Activated naive CD8-positive, alpha-beta T cell (primary cell): ENCODE measurements around the gene SLC36A1.

Experiments used
- H3K27ac Mint-ChIP-seq: one replicate; pipeline ENCODE4 v1.8.0; 2021; ENCODE audit warnings: mixed read lengths
- H3K27me3 Mint-ChIP-seq: one replicate; pipeline ENCODE4 v1.8.0; 2021; ENCODE audit warnings: mixed read lengths
- H3K36me3 Mint-ChIP-seq: one replicate; pipeline ENCODE4 v1.8.0; 2021; ENCODE audit warnings: mixed read lengths
- H3K4me1 Mint-ChIP-seq: one replicate; pipeline ENCODE4 v1.8.0; 2021; ENCODE audit warnings: low read depth, mixed read lengths
- H3K4me3 Mint-ChIP-seq: one replicate; pipeline ENCODE4 v1.8.0; 2021; ENCODE audit warnings: mild to moderate bottlenecking, mixed read lengths
- H3K9me3 Mint-ChIP-seq: one replicate; pipeline ENCODE4 v1.8.0; 2021; ENCODE audit warnings: low read depth, mixed read lengths

Gene SLC36A1

DNA sequence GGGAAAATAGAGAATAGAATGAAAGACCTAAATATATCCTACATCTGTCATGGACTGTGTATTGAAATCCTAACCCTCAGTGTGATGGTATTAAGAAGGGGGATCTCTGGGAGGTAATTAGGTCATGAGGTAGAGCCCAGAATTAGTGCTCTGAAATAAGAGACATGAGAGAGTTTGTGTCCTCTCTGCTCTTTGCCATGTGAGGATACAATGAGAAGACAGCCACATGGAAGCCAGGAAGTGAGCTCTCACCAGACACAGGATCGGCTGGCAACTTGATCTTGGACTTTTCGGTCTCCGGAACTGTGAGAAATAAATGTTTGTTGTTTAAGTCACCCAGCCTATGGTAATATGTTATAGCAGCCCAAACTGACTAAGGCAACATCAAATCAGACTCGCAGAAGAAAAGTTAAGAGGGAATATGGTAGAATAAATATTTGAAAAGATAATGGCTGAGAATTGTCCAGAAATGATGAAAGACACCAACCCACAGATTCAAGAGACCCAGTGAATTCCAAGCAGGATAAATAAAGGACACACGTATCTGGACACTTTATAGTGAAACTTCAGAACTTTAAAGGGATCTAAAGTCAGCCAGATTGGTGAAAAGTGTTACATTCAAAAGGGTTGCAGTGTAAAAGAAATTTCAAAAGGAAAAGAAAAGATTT lies 12.7 kb upstream of the SLC36A1 start:
- Mint-ChIP-seq H3K9me3 (no peaks in the 10 kb centered on the region), H3K36me3 (no peaks in the 10 kb centered on the region), H3K4me1 (no peaks in the 10 kb centered on the region), H3K27me3 (peaks cover 5% of the 10 kb centered on the region), H3K4me3 (no peak overlapping the region), H3K27ac (no peak overlapping the region)

- H3K4me1 Mint-ChIP-seq: peaks cover 18% of the 10 kb centered on the region
- peak overlapping the region; percentile 90 for H3K27ac Mint-ChIP-seq
- H3K4me3 Mint-ChIP-seq: peak overlapping the region; percentile 94
- H3K9me3 Mint-ChIP-seq: no peaks in the 10 kb centered on the region
- peaks cover 9% of the 10 kb centered on the region for H3K27me3 Mint-ChIP-seq
- peaks cover 3% of the 10 kb centered on the region for H3K36me3 Mint-ChIP-seq
These were observed 909 bp downstream of the SLC36A1 start for GRCh38 chr5:151448038-151448985.

DNA sequence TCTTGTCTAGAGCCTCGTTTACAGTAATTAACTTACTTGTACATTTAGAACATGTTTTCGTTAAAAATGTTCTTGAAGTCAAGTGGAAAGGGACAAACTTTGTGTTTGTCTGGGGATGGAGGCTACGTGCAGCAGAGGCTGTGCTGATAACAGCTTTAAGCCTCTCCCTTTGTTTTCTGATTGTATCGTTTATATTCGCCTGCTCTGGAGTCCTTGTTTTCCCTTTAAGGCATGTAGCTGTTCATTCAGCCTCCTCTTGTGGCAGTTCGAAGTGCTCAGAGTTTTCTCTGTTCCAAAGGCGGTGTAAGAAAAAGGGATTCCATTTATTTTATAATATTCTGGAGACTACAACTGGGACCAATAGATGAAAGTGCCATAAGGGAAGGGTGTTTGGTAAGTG lies 1.9 kb downstream of the SLC36A1 start:
- peak overlapping the region; percentile 94 for H3K4me3 Mint-ChIP-seq
- no peaks in the 10 kb centered on the region for H3K9me3 Mint-ChIP-seq
- H3K4me1 Mint-ChIP-seq: peaks cover 18% of the 10 kb centered on the region
- H3K27me3 Mint-ChIP-seq: peaks cover 5% of the 10 kb centered on the region
- H3K36me3 Mint-ChIP-seq: peaks cover 3% of the 10 kb centered on the region
- H3K27ac Mint-ChIP-seq: no peak overlapping the region

GRCh38 chr5:151449839-151450238 lies 2.4 kb downstream of the SLC36A1 start:
- H3K4me1 Mint-ChIP-seq: peaks cover 18% of the 10 kb centered on the region
- no peak overlapping the region for H3K27ac Mint-ChIP-seq
- peaks cover 3% of the 10 kb centered on the region for H3K36me3 Mint-ChIP-seq
- peaks cover 5% of the 10 kb centered on the region for H3K27me3 Mint-ChIP-seq
- H3K4me3 Mint-ChIP-seq: no peak overlapping the region
- H3K9me3 Mint-ChIP-seq: no peaks in the 10 kb centered on the region

GRCh38 chr5:151450605-151451004 lies 3.2 kb downstream of the SLC36A1 start:
- no peaks in the 10 kb centered on the region for H3K9me3 Mint-ChIP-seq
- H3K4me3 Mint-ChIP-seq: no peak overlapping the region
- peaks cover 18% of the 10 kb centered on the region for H3K4me1 Mint-ChIP-seq
- H3K36me3 Mint-ChIP-seq: peaks cover 3% of the 10 kb centered on the region
- peaks cover 3% of the 10 kb centered on the region for H3K27me3 Mint-ChIP-seq
- no peak overlapping the region for H3K27ac Mint-ChIP-seq

DNA sequence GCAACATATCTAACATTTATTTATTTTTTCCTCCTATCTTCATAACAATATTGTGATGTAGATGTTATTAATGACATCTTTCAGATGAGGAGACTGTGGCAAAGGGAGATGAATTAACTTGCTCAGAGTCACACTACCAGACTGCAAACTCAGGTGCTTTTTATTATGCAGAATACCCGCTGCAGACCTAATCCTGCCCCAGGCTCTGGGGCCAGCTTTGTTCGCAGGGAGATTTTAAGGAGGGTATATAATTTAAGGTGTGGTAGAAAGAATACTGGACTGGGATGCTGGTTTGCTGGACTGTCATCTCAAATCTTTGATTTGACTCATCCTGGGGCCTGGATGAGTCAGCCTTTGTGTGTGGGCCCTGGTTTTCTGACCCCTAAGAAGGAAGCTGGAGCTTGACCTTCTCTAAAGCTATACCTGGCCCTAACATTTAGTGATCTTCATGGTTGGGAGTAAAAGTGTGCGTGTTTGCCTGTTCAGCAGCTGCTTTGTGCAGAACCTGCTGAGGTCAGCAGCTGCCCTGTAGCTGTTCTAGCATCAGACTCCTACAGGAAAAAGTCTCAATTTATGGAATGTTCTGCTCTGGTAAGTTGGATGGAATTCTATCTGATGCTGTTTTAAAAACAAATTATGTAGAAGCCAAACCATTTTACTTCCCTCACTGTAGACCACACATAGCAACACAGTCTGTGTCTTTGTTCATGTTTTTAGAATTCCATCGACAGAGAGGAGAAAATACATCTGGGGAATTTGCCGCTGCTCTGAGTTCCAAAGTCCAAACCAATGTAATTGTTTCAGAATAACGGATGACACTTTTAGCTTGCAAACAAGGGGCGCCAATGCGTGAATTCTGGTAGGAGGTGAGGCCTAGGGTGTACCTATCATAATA lies 4.5 kb downstream of the SLC36A1 start:
- Mint-ChIP-seq H3K27ac (no peak overlapping the region), H3K4me1 (peaks cover 18% of the 10 kb centered on the region), H3K36me3 (peaks cover 3% of the 10 kb centered on the region), H3K4me3 (no peak overlapping the region), H3K27me3 (no peaks in the 10 kb centered on the region), H3K9me3 (no peaks in the 10 kb centered on the region)

GRCh38 chr5:151454166-151454565 lies 6.8 kb downstream of the SLC36A1 start:
- Mint-ChIP-seq H3K27ac (no peak overlapping the region), H3K27me3 (no peaks in the 10 kb centered on the region), H3K4me1 (peaks cover 8% of the 10 kb centered on the region), H3K36me3 (peaks cover 3% of the 10 kb centered on the region), H3K9me3 (no peaks in the 10 kb centered on the region), H3K4me3 (no peak overlapping the region)

DNA sequence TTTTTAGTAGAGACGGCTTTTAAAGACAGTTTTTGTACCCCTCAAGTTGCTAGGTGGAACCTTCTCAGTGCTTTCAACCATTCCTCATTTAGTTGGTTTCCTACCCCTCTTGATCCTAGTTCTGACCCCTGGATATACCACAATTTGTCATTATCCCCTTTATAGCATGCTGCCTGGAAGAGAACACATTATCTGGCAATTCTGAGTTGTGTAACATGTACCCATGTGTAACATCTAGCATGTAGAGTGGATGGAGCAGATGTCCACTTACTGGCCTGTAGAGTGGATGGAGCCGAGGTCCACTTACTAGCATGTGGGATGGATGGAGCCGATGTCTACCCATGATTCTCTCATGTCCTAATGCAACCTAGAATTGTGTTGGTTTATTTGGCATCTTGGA lies 7.5 kb downstream of the SLC36A1 start:
- Mint-ChIP-seq H3K9me3 (no peaks in the 10 kb centered on the region), H3K4me3 (no peak overlapping the region), H3K27me3 (no peaks in the 10 kb centered on the region), H3K27ac (no peak overlapping the region), H3K36me3 (peaks cover 3% of the 10 kb centered on the region), H3K4me1 (peaks cover under 1% of the 10 kb centered on the region)

DNA sequence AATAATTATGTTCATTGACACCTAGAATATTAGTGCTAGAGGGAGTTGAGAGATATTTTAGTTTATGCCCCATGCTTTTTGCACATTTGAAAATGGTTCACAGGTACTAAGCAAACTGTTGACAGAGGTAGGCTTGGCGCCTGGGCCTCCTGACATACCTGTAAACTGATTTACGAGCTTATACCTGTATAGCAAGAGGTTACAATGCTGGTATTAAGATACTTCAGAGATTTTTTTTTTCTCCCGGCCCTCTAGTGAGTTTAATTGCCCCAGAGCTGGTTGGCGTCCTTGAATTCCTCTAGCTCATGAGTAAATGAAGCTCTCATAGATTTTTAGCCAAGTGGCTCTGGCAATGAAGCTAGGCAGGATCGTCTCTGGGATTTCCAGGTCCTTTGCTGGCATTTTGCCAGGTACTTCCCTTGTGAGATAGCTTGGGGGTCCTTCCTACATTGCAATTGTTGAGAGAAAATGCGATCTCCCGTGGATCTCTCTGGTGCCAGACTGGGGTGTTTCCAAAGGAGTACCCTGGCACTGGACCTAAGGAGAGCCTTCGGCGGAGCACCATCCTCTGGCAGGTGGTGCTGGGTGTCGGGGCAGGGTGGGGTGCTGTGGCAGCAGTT lies 9.0 kb downstream of the SLC36A1 start:
- Mint-ChIP-seq H3K9me3 (no peaks in the 10 kb centered on the region), H3K36me3 (peaks cover 8% of the 10 kb centered on the region), H3K27ac (no peak overlapping the region), H3K4me1 (no peaks in the 10 kb centered on the region), H3K4me3 (no peak overlapping the region), H3K27me3 (no peaks in the 10 kb centered on the region)

DNA sequence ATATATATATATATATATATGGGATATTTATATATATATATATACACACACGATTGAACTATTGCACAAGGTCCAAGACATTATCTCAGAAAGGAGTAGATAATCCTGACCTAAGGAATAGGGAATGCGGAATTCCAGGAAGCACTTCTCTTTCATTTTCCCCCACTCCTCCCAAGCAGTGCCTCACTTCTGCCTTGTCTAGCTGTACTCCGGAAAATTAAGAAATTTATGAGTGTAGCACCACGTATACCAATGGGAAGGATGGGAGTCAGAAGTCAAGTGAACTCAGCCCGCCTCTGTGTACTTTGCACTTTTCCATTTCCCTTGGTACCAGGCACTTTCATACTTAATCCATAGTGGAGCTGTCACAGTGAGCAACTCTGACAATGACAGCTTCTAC lies 10.9 kb downstream of the SLC36A1 start:
- H3K4me1 Mint-ChIP-seq: no peaks in the 10 kb centered on the region
- H3K9me3 Mint-ChIP-seq: no peaks in the 10 kb centered on the region
- H3K4me3 Mint-ChIP-seq: no peak overlapping the region
- H3K27me3 Mint-ChIP-seq: no peaks in the 10 kb centered on the region
- peaks cover 4% of the 10 kb centered on the region for H3K36me3 Mint-ChIP-seq
- no peak overlapping the region for H3K27ac Mint-ChIP-seq

DNA sequence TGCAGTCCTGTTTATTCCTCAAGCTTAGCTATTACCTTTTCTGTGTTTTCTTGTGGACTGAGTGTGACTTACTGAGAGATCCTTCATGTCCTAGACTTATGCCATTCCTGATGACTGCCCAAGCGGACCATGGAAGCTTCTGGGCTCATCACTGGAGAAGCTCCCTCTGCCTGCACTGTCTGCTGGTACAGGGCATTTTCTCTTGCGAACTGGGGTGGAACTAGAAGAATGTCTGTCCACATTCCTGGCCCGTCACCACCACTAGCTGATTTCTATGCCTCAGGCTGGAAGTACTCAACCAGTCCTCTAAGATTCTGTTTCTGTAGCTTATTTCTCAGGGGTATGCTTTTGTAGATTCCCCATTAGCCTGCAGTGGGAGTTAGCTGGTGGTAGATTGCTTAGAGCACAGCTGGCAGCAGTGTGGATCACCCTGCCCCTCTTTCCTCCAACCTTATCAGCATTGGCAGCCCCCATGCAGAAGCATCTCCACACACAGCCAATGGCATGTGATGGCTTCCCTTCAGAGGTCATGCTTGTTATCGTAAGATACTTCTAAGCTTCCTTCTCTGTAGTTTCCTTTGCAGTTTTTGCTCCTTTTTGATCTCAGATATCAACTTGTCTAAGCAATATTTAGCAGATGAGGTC lies 12.4 kb downstream of the SLC36A1 start:
- Mint-ChIP-seq H3K27ac (no peak overlapping the region), H3K4me3 (no peak overlapping the region), H3K27me3 (no peaks in the 10 kb centered on the region), H3K9me3 (no peaks in the 10 kb centered on the region), H3K4me1 (no peaks in the 10 kb centered on the region), H3K36me3 (peaks cover 5% of the 10 kb centered on the region)

- Mint-ChIP-seq H3K27ac (no peak overlapping the region), H3K4me1 (no peaks in the 10 kb centered on the region), H3K9me3 (no peaks in the 10 kb centered on the region), H3K27me3 (no peaks in the 10 kb centered on the region), H3K4me3 (no peak overlapping the region), H3K36me3 (peaks cover 14% of the 10 kb centered on the region)
These were observed 13.9 kb downstream of the SLC36A1 start for GRCh38 chr5:151461312-151461711.

DNA sequence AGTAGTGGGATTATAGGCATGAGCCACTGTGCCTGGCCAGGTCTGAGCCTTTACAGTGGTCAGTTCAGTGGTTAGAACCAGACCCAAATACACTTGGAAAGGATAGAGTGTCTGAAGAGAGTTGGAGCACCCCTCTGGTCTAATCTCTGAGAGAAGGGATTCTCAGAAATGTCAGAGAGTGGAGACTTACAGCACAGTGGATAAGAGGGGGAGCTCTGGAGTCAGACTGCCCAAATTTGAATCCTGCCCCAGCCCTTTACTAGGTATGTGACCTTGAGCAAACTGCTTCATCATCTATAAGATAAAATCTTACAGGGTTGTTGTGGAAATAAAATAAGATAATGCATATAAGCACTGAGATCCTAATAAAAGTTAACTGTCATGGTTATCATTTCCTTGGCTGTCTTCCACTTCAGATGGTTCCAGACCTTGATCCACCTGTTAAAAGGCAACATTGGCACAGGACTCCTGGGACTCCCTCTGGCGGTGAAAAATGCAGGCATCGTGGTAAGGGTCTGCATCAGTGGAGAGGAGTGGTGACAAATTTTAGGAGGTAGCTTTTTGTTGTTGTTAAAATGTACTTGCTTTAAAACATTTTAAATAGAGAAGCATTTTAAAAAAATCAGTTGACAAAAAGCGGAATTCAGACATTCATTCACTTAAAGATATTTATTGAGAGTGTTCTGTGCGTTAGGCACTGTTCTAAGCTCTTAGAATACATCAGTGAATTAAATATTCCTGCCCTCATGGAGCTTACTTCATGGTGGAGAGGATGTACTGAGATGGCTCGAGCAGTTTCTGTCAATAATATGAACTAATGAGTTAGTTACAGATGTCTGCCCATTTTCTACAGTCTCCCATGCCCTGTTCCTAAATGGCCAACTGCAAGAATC lies 16.0 kb downstream of the SLC36A1 start:
- H3K4me3 Mint-ChIP-seq: no peak overlapping the region
- H3K4me1 Mint-ChIP-seq: no peaks in the 10 kb centered on the region
- peaks cover 19% of the 10 kb centered on the region for H3K36me3 Mint-ChIP-seq
- H3K27me3 Mint-ChIP-seq: no peaks in the 10 kb centered on the region
- no peak overlapping the region for H3K27ac Mint-ChIP-seq
- no peaks in the 10 kb centered on the region for H3K9me3 Mint-ChIP-seq
